Measurements from ENCODE around the gene PDHX.
"Not testable (repeated sequence)": the region's sequence is repeated elsewhere in the genome, so short reads cannot be mapped to it uniquely, and the experiment has no call there.

Gene PDHX

GRCh38 chr11:34916015-34916842 lies at the start of gene PDHX, which contains the start of gene APIP:
TSS of gene PDHX (plus strand) at chr11:34916618. CDS start at chr11:34916656, 38 bp downstream.
TSS of gene APIP (minus strand) at chr11:34916379. CDS start at chr11:34916284, 95 bp downstream.
- peak; percentile 99 for DNase-seq

- no peak for DNase-seq
Measured at GRCh38 chr11:34869425-34869824, 47.0 kb upstream of the PDHX start.

GRCh38 chr11:34870548-34871196 lies 45.7 kb upstream of the PDHX start:
- DNase-seq: no peak

GRCh38 chr11:34874202-34874601 lies 42.2 kb upstream of the PDHX start:
- no peak for DNase-seq

GRCh38 chr11:34877375-34877975 lies 38.9 kb upstream of the PDHX start:
- DNase-seq: no peak

- no peak for DNase-seq
Measured at GRCh38 chr11:34881900-34882299, 34.5 kb upstream of the PDHX start.

GRCh38 chr11:34886609-34887008 lies 29.8 kb upstream of the PDHX start:
- no peak for DNase-seq

- no peak for DNase-seq
Measured at GRCh38 chr11:34887260-34887659, 29.2 kb upstream of the PDHX start.

GRCh38 chr11:34890089-34890488 lies 26.3 kb upstream of the PDHX start:
- DNase-seq: no peak

- DNase-seq: no peak
Measured at GRCh38 chr11:34890812-34891211, 25.6 kb upstream of the PDHX start.

GRCh38 chr11:34891611-34892010 lies 24.8 kb upstream of the PDHX start:
- no peak for DNase-seq

GRCh38 chr11:34893416-34893815 lies 23.0 kb upstream of the PDHX start:
- no peak for DNase-seq

GRCh38 chr11:34896191-34896590 lies 20.2 kb upstream of the PDHX start:
- DNase-seq: not testable (repeated sequence)

GRCh38 chr11:34897171-34897870 lies 19.1 kb upstream of the PDHX start:
- DNase-seq: no peak

GRCh38 chr11:34898474-34898873 lies 17.9 kb upstream of the PDHX start:
- no peak for DNase-seq

- DNase-seq: no peak
Measured at GRCh38 chr11:34899633-34900016, 16.8 kb upstream of the PDHX start.

GRCh38 chr11:34904421-34904955 lies 11.9 kb upstream of the PDHX start:
- no peak for DNase-seq

GRCh38 chr11:34905666-34906065 lies 10.8 kb upstream of the PDHX start:
- DNase-seq: no peak

GRCh38 chr11:34907934-34908593 lies 8.4 kb upstream of the PDHX start:
- DNase-seq: no peak

- DNase-seq: no peak
Measured at GRCh38 chr11:34909415-34909814, 7.0 kb upstream of the PDHX start.

- DNase-seq: no peak
Measured at GRCh38 chr11:34909955-34910354, 6.5 kb upstream of the PDHX start.

- DNase-seq: no peak
Measured at GRCh38 chr11:34910817-34911216, 5.6 kb upstream of the PDHX start.

All from NCI-H1092 (cell line).